ENCODE results near the gene CCN2.

CCN2 gene

DNA sequence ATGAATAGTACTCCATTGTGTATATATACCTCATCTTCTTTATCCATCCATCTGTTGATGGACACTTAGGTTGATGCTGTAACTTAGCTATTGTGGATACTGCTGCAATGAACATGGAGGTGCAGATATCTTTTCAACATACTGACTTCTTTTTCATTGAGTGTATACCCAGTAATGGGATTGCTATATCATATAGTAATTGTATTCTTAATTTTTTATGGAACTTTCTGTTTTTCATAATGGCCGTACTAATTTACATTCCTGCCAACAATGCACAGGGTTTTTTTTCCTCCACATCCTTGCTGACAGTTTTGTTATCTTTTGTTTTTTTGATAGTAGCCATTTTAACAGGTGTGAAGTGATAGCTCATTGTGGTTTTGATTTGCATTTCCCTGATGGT lies 5.2 kb downstream of the CCN2 start:
- Mint-ChIP-seq H3K27me3 (ENCODE audit: low read depth) (no peaks in the 10 kb centered on the region), H3K4me3 (no peak overlapping the region), H3K27ac (peak overlapping the region in 1 of 3 experiments; percentile 13), H3K4me1 (peaks cover 22% of the 10 kb centered on the region), H3K36me3 (ENCODE audit: low read depth) (peaks cover 15% of the 10 kb centered on the region), H3K9me3 (no peaks in the 10 kb centered on the region)
- TF ChIP-seq, protein P1, sequence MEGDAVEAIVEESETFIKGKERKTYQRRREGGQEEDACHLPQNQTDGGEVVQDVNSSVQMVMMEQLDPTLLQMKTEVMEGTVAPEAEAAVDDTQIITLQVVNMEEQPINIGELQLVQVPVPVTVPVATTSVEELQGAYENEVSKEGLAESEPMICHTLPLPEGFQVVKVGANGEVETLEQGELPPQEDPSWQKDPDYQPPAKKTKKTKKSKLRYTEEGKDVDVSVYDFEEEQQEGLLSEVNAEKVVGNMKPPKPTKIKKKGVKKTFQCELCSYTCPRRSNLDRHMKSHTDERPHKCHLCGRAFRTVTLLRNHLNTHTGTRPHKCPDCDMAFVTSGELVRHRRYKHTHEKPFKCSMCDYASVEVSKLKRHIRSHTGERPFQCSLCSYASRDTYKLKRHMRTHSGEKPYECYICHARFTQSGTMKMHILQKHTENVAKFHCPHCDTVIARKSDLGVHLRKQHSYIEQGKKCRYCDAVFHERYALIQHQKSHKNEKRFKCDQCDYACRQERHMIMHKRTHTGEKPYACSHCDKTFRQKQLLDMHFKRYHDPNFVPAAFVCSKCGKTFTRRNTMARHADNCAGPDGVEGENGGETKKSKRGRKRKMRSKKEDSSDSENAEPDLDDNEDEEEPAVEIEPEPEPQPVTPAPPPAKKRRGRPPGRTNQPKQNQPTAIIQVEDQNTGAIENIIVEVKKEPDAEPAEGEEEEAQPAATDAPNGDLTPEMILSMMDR (IDR thresholded peaks at IDR 0.05; ENCODE audit: unreplicated experiment in 3 of 3) = no peak

DNA sequence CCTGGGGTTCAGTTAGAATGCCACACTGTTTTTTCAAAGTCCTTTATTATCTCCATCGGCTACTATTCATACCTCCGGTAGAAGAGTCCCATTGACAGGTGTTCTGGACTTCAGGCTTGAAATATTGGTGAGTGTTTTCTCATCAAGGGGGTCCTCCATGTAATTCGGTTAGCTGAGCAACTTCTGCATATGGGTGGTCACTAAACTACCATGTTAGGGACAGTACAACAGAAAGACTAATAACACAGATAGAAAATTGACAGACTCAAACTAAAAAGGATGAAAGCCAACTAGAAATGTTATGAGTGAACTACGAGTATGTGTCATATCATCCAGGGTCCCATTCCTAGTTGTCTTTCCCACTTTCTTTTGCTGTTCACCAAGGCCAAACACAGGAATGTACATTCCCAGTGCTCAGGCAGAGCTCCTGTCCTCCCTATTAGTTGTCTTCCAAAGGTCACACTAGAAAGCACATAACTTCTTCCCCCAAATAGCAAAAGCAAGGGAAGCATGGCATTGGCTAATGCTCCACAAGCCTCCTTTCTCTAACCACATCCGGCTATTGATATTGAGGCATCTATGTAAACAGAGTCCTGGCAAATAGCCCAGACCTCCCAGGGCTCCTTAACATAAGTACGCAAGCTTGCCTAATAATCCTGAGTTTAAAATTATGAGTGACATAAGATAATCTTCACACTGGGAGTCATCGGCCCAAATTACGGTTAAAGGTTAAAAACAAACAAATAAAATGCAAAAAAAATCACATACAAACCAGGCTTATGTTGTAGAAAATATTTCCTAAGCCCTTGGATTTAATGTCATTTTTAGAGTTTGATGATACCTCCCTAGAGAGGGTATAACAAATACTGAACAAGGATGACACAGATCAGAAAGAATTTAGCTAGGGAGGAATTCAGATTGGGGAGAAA lies 13.2 kb downstream of the CCN2 start:
- Mint-ChIP-seq H3K9me3 (no peaks in the 10 kb centered on the region), H3K4me3 (peak overlapping the region in 1 of 3 experiments; percentile 24), H3K36me3 (ENCODE audit: low read depth) (no peaks in the 10 kb centered on the region), H3K27me3 (ENCODE audit: low read depth) (no peaks in the 10 kb centered on the region), H3K4me1 (peaks cover 29% of the 10 kb centered on the region), H3K27ac (peak overlapping the region; percentile 81 to 95 (median 85))
- TF ChIP-seq, protein P1 (IDR thresholded peaks at IDR 0.05; ENCODE audit: unreplicated experiment in 3 of 3) = no peak

DNA sequence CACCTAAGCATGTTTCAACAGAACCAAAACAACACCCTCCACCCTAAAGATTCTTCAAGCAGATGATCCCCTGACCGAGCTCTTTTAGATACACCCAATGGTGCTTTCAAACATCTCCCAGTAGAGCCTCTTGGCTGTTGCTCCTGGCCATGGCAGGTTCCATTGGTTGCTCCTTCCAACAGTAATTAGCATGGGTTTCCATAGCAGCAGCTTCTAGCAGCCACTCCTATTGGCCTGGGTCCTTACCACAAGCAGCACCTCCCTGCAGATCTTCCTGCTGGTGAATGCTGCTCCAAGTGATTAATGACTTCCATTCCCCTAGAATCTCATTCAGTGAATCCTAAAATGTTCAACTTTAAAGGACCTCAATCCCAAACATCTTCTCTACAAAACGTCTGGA lies 13.9 kb downstream of the CCN2 start:
- Mint-ChIP-seq H3K36me3 (ENCODE audit: low read depth) (no peaks in the 10 kb centered on the region), H3K27me3 (ENCODE audit: low read depth) (no peaks in the 10 kb centered on the region), H3K4me3 (no peak overlapping the region), H3K4me1 (peaks cover 35% of the 10 kb centered on the region), H3K27ac (peak overlapping the region; percentile 81 to 95 (median 85)), H3K9me3 (no peaks in the 10 kb centered on the region)
- TF ChIP-seq, protein P1 (IDR thresholded peaks at IDR 0.05; ENCODE audit: unreplicated experiment in 3 of 3) = no peak

DNA sequence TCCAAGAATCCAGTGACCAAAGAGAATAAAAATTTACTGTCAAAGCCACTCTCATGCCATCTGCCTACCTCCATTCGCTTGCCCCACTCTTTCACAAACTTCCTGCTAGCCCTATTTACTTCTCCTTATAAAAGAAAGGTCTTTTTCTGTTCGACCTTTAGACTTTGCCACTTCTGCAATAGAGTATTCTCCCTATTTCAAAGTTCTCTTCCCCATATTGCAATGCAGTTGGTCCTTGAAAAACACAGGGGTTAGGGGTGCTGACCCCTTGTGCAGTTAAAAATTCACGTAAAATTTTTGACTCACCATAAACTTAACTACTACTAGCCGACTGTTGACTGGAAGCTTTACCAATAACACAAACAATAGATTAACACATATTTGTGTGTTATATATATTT lies 15.0 kb downstream of the CCN2 start:
- no peaks in the 10 kb centered on the region for H3K9me3 Mint-ChIP-seq
- TF ChIP-seq, protein P1 (IDR thresholded peaks at IDR 0.05; ENCODE audit: unreplicated experiment in 3 of 3) = no peak
- no peak overlapping the region for H3K27ac Mint-ChIP-seq
- peaks cover 46% of the 10 kb centered on the region for H3K4me1 Mint-ChIP-seq
- H3K4me3 Mint-ChIP-seq = no peak overlapping the region
- H3K36me3 Mint-ChIP-seq (ENCODE audit: low read depth) = no peaks in the 10 kb centered on the region
- no peaks in the 10 kb centered on the region for H3K27me3 Mint-ChIP-seq (ENCODE audit: low read depth)

DNA sequence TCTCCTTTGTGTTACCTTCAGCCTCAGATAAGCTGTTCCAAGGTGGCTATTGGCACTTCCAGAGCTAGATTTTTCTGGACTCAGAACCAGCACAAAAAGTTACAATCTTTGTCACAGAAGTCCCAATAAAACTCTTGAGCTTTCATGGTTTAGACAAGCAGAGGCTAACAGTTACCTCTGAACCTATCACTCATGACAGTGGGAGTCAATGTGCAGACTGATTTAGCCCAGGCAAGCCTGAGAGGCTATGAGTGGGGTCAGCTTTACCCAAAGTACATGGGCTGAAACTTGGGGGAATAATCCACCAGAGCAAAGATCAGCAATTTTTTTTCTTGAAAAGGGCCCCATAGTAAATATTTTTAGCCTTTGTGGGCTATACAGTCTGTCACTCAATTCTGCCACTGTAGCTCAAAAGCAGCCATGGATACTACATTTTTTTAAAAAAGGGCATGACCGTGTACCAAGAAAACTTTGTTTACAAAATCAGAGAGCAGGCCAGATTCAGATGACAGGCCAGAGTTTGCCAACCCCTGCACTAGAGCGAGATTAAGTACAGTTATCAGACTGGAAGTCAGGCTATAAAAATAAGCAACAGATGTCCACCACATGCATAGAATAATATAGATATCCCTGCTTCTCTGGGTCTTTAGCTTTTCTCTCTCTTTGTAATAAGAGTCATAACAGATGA lies 20.0 kb downstream of the CCN2 start:
- Mint-ChIP-seq H3K4me3 (no peak overlapping the region), H3K27ac (peak overlapping the region; percentile 30 to 61 (median 38)), H3K9me3 (no peaks in the 10 kb centered on the region), H3K36me3 (ENCODE audit: low read depth) (no peaks in the 10 kb centered on the region), H3K27me3 (ENCODE audit: low read depth) (no peaks in the 10 kb centered on the region), H3K4me1 (peaks cover 39% of the 10 kb centered on the region)
- TF ChIP-seq, protein P1 (IDR thresholded peaks at IDR 0.05; ENCODE audit: unreplicated experiment in 3 of 3) = no peak

Measured in nephron (organoid).